ENCODE measurements around the gene CLASP1.
A peak's percentile ranks its signal among the peaks of the same experiment; 100 is the strongest.
"Not testable (repeated sequence)": the region's sequence is repeated elsewhere in the genome, so short reads cannot be mapped to it uniquely, and the experiment has no call there.

Gene CLASP1

DNA sequence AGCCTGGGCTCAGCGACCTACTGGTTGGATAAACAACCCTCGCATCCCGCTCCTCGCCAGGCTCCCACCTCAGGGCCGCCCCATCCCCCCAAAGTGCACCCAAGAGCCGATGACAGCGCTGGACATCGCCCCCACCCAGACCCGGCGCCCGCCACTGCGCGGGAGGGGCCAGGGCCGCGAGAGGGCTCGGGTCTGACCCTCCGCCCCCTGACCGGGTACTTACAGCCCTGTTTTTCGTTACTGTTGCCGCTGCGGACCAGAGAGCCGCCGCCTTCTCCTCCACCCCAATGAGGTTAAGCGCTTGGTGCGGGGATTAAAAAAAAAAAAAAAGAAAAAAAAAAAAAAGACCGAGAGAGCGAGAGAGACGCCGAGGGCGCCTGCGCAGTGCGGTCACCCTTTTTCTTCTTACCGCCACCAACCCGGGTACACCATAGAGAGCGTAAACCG is at the start of gene CLASP1:
TSS of gene CLASP1 (minus strand) at position 314 of the 447 bp plus-strand sequence. CDS start 43,567 bp downstream, outside the sequence.
- DNase-seq (ENCODE audit: low read depth in 1 of 2, low spot score in 1 of 2) = peak in 1 of 2 donors; percentile 9

DNA sequence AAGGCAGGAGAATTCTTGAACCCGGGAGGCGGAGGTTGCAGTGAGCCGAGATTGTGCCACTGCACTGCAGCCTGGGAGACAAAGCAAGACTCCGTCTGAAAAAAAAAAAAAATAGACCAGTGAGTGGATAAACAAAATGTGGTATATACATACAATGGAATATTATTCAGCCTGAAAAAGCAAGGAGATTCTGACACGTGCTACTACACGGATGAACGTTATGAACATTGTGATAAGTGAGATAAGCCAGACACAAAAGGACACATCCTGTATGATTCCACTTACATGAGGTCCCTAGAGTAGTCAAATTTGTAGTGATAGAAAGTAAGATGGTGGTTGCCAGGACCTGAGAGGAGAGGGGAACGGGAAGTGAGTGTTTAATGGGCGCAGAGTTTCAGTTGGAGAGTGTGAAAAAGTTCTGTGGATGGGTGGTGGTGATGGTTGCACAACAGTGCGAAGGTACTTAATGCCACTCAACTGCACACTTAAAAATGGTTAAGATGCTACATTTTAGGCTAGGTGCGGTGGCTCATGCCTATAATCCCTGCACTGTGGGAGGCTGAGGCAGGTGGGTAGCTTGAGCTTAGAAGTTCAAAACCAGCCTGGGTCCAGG is 49.2 kb upstream of the CLASP1 start:
- no peak for DNase-seq (ENCODE audit: low read depth in 1 of 2, low spot score in 1 of 2)

DNA sequence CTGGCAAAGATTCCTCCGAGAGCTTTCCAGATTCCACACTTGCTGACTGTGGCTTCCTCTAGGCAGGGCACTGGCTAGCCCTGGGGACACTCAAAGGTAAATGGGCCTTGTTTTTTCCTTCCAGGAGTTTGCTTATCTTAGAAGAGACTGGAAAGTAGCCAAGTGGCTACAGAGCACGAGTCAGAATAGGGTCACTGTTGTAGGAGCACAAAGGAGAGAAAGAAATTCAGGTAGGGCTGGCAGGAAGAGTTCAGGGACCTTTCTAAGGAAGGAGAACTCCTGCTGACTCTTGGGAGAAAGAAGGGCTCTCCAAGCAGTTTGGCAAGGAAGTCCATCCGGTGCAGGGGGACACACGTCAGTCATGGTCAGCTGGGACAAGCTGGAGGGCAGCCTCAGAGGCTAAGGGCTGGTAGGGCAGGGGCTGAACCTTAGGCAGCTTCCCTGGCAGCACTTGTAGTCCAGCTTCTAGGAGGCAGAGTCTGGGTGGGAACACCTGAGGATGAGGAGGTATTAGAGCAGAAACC is 47.9 kb upstream of the CLASP1 start:
- DNase-seq (ENCODE audit: low read depth in 1 of 2, low spot score in 1 of 2) = no peak

DNA sequence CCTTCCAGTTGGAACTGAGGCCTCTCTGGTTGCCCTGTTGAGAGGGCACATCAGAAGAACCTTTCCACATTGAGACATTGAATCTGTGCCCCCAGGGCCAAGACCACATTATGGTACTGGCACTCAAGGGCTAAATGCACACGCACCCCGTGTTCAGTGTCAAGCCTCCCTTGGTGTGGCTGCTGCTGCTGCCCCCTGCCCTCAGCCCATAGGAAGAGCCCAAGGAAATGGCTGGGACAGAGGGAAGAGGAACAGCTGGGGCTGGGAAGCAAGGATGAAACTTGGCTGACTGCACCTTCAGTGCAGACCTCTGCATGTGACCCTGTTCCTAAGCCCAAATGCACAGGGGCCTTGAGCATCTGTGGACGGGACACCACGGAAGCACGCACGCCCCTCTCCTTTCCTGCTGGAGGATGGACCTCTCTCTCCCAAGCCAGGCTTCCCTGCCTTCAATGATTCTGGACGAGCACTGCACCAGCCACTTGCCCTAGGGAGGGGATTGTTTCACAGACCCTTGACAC is 47.2 kb upstream of the CLASP1 start:
- DNase-seq (ENCODE audit: low read depth in 1 of 2, low spot score in 1 of 2) = no peak

DNA sequence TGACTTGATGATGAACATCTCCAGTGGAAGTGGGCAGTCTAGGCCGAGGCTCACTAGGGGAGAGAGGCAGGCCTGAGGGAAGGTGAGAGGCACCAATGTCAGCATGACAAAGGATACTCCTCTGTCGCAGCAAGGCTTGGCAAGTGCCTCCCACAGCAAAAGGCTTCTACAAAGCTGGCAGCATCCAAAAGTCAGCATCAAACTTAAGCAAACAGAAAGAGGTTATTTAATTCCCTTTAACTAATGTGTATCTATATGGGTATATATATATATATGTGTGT is 45.8 kb upstream of the CLASP1 start:
- no peak for DNase-seq (ENCODE audit: low read depth in 1 of 2, low spot score in 1 of 2)

DNA sequence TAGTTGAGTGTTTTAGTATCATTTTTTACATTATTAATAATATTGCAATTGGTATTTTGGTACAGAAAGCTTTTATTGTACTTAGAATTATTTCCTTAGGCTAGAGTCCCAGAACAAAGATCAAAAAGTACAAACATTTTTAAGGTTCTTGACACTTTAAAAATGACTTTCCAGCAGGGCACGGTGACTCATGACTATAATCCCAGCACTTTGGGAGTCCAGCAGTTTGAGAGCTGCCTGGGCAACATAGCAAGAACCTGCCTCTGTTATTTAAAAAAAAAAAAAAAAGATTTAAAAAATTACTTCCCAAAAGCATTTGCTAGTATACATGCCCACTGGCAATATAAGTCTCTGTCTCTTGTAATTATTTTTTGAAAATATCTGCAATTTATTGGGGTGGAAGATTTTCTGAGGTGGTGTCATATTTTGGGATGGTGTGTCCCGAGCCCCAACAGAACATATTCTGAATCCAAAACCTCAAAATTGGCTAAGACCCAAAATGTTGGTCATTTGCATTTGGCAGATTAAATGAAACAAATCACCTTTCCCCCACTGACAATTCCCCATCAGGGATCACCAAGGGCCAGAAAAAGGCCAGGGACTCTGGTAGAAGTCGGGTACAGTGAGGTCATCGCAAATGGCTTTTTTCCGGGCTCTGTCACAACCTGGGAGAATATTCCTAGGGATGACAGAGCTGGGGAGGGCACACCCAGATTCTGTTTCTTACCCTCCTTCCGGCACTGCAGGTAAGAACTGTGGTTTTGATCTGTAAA is 45.3 kb upstream of the CLASP1 start:
- no peak for DNase-seq (ENCODE audit: low read depth in 1 of 2, low spot score in 1 of 2)

DNA sequence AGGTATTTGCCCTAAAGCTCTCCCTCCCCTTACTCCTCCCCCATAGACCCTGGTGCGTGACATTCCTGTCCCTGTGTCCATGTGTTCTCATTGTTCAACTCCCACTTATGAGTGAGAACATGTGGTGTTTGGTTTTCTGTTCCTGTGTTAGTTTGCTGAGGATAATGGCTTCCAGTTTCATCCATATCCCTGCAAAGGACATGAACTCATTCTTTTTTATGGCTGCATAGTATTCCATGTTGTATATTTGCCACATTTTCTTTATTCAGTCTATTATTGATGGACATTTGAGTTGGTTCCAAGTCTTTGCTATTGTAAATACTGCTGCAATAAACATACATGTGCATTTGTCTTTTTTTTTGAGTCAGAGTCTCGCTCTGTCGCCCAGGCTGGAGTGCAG is 41.3 kb upstream of the CLASP1 start:
- not testable (repeated sequence) for DNase-seq (ENCODE audit: low read depth in 1 of 2, low spot score in 1 of 2)

DNA sequence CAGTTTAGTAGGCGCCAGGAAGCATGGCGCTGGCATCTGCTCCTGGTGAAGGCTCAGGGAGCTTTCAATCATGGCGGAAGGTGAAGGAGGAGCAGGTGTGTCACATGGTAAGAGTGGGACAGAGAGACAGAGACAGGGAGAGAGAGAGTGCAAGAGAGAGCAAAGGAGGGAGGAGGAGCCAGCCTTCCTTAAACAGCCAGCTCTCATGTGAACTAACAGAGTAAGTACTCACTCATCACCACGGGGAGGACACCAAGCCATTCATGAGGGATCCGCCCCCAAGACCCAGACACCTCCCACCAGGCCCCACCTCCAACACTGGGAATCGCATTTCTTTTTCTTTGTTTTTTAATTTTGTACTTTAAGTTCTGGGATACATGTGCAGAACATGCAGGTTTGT is 40.8 kb upstream of the CLASP1 start:
- no peak for DNase-seq (ENCODE audit: low read depth in 1 of 2, low spot score in 1 of 2)

DNA sequence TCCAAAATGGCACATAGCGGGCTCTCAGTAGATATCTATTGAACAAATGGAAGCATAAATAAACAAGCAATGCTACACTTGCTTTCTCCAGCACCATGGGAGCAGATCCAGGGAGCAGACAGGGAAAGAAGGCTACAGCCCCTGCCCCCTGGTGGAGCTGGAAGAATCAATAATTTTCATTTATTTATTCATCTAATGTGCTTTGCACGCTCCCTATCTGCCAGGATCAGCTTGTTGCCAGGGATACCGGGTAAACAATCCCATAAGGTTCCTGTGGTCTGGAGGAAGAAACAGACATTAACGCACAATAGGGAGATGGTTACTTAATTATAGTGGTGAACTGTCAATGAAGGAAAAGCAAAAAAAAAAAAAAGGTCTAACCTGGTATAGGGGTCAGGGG is 40.1 kb upstream of the CLASP1 start:
- DNase-seq (ENCODE audit: low read depth in 1 of 2, low spot score in 1 of 2) = no peak

DNA sequence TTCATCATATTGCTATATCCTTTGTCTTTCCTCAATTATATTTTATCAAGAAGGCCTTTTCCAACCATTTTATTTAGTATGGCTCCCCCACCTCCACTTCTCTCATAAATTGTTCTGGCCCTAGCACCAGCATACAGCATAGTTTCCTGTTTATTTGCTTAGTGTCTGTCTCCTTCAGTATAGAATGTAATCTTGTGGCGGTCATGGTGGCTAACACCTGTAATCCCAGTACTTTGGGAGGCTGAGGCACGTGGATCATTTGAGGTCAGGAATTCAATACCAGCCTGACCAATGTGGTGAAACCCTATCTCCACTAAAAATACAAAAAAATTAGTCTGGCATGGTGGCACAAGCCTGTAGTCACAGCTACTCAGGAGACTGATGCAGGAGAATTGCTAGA is 39.6 kb upstream of the CLASP1 start:
- DNase-seq (ENCODE audit: low read depth in 1 of 2, low spot score in 1 of 2) = no peak

DNA sequence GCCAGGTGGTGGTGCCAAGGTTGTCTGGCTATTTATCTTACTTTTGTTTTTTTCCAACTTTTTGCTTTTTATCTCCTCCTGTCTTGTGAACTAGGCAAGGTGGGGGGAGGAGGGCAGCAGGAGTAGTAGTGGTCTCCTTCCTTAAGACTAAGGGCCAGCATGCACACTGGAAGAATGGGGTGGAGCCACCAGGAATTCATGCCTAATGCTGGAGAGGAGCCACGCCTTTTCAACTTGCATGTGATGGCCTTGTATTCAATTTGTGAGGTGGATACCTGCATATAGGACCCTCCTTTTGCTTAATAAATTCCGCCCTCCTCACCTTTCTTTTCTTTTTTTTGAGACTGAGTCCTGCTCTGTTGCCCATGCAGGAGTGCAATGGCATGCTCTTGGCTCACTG is 37.6 kb upstream of the CLASP1 start:
- DNase-seq (ENCODE audit: low read depth in 1 of 2, low spot score in 1 of 2) = no peak

DNA sequence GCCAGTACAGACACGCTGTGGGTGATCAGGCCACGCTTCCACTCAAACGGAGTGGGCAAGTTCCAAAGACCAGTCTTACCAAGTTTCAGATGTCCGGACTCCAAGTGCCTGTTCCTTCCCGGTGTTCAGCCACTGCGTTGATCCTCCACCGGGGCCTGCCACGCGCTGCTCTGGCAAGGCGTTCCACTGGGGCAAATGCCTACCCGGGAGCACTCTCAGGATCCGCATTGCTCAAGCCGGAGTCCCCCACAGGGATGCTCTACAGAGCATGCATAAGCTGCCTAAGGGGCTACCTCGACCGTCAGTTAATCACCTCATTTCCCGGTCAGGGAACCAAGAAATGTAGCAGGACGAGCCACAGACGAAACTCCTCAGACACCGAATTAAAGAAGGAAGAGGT is 37.0 kb upstream of the CLASP1 start:
- DNase-seq (ENCODE audit: low read depth in 1 of 2, low spot score in 1 of 2) = no peak

DNA sequence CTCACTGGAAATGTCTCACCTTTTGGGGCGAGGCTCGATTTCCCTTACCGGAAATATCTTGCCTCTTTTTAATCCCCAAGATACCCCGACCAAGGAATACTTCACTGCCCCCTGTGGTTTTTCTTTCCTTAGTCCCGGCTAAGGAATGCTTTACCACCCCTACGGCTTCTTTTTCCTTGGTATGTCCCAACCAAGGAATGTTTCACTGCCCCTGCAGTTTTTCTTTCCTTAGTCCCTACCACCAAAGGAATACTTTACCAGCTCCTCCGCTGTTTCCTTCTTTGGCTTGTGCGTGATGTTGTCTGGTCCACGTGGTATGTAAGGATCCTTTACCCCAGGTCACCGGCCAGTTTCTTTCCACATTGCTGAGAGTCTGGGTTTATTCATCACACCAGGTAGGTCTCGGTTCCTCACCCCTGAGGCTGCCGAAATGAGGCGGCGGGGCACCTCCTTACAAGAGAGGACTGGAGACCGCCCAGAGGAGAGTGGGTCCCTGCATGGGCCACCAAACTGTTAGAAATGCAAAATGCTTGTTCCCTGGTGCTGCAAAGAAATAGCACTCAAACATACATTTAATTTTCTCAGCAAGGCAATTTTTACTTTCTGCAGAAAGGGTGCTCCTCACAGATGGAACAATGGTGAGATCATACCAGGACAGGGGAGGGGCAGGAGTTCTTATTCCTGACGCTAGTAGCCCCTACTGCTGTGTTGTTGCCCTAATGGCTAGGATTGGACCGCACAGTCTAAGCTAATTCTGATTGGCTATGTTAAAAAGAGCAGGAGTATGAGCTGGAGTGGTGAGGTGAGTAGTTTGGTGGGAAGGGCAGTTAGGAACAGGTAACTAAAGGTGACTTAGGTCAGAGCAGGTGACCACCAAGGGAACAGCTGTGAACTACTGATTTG is 33.4 kb upstream of the CLASP1 start:
- no peak for DNase-seq (ENCODE audit: low read depth in 1 of 2, low spot score in 1 of 2)

DNA sequence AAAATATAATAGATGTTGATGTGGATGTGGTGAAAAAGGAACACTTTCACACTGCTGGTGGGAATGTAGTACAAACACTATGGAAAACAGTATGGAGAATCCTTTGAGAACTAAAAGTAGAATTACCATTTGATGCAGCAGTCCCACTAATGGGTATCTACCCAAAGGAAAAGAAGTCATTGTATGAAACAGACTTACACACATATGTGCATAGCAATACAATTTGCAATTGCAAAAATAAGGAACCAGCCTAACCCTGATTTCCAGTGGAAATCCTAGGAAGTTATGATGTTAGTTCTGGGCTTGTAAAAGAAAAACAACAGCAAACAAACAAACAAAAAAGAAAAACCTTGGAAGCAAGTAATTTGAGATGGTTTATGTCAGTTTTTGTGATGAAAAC is 28.6 kb upstream of the CLASP1 start:
- DNase-seq (ENCODE audit: low read depth in 1 of 2, low spot score in 1 of 2) = no peak

DNA sequence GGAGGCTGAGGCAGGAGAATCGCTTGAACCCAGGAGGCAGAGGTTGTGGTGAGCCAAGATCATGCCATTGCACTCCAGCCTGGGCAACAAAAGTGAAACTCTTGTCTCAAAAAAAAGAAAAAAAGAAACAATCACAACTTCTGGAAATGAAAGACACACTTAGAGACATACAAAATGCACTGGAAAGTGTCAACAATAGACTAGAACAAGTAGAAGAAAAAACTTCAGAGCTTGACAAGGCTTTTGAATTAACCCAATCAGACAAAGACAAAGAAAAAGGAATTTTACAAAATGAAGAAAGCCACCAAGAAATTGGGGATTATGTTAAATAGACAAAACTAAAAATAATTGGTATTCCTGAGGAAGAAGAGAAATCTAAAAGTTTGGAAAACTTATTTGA is 22.4 kb upstream of the CLASP1 start:
- not testable (repeated sequence) for DNase-seq (ENCODE audit: low read depth in 1 of 2, low spot score in 1 of 2)

DNA sequence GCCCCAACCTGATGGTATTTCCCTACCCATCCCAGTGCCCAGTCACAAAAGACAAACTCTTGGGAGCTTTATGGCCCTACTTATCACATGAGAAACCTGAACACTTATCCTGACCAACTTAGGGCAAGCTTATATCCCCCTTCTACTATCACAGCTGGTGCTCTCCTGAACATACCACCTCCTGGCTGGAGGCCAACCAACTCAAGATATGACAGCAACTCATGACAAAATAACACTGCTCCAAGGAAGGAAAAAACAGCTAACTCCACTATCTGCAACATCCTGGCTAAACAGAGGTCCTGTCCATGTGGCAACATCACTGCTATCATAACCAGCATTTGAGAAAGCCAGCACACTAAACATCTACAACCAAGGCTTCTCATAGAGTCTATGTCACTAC is 20.9 kb upstream of the CLASP1 start:
- DNase-seq (ENCODE audit: low read depth in 1 of 2, low spot score in 1 of 2) = no peak

DNA sequence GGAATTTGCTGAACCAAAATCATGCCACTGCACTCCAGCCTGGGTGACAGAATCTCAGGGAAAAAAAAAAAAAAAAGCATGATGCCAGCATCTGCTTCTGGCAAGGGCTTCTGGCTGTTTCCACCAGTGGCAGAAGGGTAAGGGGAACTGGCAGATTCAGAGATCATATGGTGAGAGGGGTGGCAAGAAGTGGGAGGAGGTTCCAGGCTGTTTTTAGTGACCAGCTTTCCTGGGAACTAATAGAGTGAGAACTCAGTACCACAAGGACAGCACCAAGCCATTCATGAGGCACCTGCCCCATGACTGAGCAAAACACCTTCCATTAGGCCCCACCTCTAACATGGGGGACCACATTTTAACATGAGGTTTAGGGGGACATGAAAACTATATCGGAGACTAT is 18.4 kb upstream of the CLASP1 start:
- no peak for DNase-seq (ENCODE audit: low read depth in 1 of 2, low spot score in 1 of 2)

DNA sequence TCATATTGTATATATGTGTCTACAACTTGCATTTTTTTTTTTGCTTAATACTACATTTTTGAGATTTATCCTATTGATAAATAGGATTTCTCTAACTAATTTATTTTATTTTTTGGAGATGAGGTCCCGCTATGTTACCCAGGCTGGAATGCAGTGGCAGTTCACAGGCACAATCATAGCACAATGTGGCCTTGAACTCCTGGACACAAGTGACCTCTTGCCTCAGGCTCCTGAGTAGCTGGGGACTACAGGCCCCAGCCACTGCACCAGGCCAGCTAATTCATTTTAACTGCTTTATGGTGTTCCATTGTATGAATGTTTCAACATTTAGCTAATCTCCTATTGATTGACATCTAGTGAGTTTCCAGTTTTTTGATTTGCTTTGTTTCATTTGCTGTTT is 16.8 kb upstream of the CLASP1 start:
- DNase-seq (ENCODE audit: low read depth in 1 of 2, low spot score in 1 of 2) = no peak

DNA sequence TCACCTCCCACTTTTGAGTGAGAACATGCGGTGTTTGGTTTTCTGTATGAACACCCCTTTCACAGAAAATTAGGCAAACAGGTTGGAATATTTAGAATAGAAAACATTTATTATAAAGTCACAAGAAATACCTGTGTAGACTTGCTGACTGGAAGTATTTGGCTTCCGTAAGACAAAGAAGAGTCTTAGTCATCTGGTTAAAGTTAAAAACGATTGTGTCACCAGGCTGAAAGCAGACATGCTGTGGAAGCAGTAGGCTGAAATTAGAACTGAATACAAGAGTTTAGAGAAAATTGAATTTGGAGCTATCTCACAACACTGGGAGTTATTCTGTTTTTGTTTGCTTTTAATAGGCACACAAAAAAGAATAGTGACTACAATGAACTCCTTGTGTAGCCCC is 16.2 kb upstream of the CLASP1 start:
- no peak for DNase-seq (ENCODE audit: low read depth in 1 of 2, low spot score in 1 of 2)

DNA sequence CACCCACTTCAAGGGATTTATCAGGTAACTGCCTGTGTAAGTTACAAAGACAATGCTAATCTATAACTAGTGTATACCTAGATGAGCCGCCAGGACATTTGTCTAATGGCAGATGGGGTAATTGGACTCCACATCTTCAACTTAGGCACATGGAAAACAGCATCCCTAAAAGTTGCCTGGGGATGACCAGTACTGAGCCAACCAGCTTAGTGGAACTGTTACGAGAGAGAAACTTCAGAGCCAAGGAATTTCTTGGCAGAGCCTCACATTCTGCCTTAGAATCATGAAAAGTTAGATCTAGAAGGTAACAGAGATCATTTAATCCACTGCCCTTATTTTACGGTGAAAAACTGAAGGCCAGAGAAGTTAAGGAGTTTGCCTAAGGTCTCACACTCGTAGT is 15.5 kb upstream of the CLASP1 start:
- no peak for DNase-seq (ENCODE audit: low read depth in 1 of 2, low spot score in 1 of 2)

DNA sequence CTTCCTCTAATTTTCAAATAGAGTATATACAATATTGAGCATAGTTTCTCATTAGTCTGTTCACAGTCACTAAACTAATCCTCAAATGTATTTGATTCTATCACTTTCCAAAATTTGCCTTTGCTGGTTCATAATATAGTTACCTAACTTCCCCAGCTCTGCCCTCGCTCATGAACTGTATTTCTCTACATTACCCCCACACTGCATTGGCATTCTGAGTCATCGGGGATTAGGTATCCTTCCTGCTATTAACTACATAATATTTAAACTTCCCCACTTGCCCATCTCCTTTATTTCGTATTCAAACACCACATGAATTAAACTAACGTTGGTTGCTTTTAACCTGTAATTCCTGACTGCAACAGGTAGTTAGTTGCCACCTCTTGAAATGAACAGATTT is 14.8 kb upstream of the CLASP1 start:
- DNase-seq (ENCODE audit: low read depth in 1 of 2, low spot score in 1 of 2) = no peak

DNA sequence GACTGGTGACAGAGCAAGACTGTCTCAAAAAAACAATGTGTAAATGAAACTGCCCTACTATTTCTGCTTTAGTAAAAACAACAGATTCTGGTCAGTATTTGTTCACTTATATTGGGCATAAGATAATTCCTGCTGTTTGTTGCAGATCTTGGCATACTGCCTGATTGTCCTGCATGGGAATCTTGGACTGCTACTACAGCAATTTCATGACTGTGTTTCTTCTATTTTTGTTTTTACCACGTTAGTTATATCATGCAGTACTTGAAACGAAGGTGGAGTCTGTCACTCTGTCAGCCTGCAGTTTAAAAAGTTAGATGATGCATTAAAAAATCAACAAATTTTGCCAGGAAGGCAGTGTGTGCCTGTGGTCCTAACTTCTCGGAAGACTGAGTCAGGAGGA is 14.2 kb upstream of the CLASP1 start:
- DNase-seq (ENCODE audit: low read depth in 1 of 2, low spot score in 1 of 2) = no peak
